Osteocyte (in vitro differentiated cells): ENCODE results near the gene BTBD2. TPM values are rescaled to one million over a fixed set of nuclear protein-coding genes. Genes with fewer than 3 reads are reported as not detected.
A peak's percentile ranks its signal among the peaks of the same experiment; 100 is the strongest.

Experiments used
- DNase-seq: peaks from one replicate; pipeline ENCODE4 v3.0.0; 2021; ENCODE audit warnings: mixed read lengths; ENCODE audit not compliant: unreplicated experiment; ENCODE audit errors: extremely low spot score
- H3K27ac Mint-ChIP-seq: one replicate; pipeline ENCODE4 v1.8.0; 2021; ENCODE audit warnings: mild to moderate bottlenecking, mixed read lengths; ENCODE audit not compliant: unreplicated experiment
- H3K27me3 Mint-ChIP-seq: one replicate; pipeline ENCODE4 v1.8.0; 2021; ENCODE audit warnings: mixed read lengths; ENCODE audit not compliant: unreplicated experiment
- H3K36me3 Mint-ChIP-seq: one replicate; pipeline ENCODE4 v1.8.0; 2021; ENCODE audit warnings: mixed read lengths; ENCODE audit not compliant: unreplicated experiment
- H3K4me1 Mint-ChIP-seq: one replicate; pipeline ENCODE4 v1.8.0; 2021; ENCODE audit warnings: mixed read lengths; ENCODE audit not compliant: unreplicated experiment
- H3K4me3 Mint-ChIP-seq: one replicate; pipeline ENCODE4 v1.8.0; 2021; ENCODE audit warnings: mild to moderate bottlenecking, moderate library complexity, mixed read lengths; ENCODE audit not compliant: unreplicated experiment
- H3K9me3 Mint-ChIP-seq: one replicate; pipeline ENCODE4 v1.8.0; 2021; ENCODE audit warnings: mixed read lengths; ENCODE audit not compliant: unreplicated experiment
- total RNA-seq: library from RNA; stranded (reverse); gene quantifications from 2 replicates; pipeline ENCODE4 v1.2.1, GENCODE V29; 2021
- TF ChIP-seq, protein P1 (sequence below): fragments of 200-600 bp; sonication (generic); IDR thresholded peaks from 2 replicates; pipeline ENCODE4 v1.5.0; 2021; ENCODE audit warnings: antibody characterized with exemption, mild to moderate bottlenecking, moderate library complexity

BTBD2 gene
- total RNA-seq, 1 donor from 2014 or later = 86.0 TPM

DNA sequence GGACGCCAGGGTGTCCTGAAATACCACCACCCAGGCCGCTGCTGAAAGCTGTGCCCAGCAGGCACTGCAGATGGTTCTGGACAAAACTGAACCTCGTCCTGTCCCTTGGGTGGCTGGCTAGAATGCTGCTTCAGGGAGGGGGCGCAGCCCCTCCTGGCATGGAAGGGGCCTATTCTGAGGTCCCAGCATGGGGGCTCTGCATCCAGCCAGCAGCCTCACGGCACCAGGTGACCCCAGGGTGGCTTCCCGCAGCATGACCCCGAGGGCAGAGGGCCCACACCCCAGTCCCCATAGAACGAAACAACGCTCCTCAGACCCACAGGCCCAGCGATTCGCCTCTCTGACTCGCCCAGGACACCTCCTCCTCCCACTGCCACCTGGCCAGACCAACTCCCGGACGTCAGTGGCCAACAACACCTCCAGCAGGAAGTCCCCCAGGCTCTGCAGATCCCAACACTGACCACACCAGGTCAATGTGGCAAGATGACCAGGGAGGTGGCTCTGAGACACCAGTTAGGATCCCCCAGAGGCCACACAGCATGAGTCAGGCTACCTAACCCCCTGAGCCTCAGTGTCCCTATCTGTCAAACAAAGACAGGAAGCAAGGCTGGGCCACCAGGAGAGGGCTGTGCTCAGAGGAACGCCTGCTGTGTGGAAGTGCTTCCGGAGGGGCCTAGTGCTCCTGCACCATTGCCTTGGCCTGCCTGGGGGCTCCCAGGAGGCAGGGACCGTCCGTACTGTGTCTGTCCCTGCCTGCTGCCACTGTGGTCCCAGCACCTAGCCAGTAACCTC, 29.4 kb upstream of the BTBD2 start:
- DNase-seq = no peak
- Mint-ChIP-seq H3K27me3 (no peaks in the 10 kb centered on the region), H3K4me1 (peaks cover 34% of the 10 kb centered on the region), H3K27ac (peak overlapping the region; percentile 54), H3K36me3 (peaks cover 8% of the 10 kb centered on the region), H3K9me3 (no peaks in the 10 kb centered on the region), H3K4me3 (no peak overlapping the region)
- TF ChIP-seq, protein P1, sequence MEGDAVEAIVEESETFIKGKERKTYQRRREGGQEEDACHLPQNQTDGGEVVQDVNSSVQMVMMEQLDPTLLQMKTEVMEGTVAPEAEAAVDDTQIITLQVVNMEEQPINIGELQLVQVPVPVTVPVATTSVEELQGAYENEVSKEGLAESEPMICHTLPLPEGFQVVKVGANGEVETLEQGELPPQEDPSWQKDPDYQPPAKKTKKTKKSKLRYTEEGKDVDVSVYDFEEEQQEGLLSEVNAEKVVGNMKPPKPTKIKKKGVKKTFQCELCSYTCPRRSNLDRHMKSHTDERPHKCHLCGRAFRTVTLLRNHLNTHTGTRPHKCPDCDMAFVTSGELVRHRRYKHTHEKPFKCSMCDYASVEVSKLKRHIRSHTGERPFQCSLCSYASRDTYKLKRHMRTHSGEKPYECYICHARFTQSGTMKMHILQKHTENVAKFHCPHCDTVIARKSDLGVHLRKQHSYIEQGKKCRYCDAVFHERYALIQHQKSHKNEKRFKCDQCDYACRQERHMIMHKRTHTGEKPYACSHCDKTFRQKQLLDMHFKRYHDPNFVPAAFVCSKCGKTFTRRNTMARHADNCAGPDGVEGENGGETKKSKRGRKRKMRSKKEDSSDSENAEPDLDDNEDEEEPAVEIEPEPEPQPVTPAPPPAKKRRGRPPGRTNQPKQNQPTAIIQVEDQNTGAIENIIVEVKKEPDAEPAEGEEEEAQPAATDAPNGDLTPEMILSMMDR = no peak

DNA sequence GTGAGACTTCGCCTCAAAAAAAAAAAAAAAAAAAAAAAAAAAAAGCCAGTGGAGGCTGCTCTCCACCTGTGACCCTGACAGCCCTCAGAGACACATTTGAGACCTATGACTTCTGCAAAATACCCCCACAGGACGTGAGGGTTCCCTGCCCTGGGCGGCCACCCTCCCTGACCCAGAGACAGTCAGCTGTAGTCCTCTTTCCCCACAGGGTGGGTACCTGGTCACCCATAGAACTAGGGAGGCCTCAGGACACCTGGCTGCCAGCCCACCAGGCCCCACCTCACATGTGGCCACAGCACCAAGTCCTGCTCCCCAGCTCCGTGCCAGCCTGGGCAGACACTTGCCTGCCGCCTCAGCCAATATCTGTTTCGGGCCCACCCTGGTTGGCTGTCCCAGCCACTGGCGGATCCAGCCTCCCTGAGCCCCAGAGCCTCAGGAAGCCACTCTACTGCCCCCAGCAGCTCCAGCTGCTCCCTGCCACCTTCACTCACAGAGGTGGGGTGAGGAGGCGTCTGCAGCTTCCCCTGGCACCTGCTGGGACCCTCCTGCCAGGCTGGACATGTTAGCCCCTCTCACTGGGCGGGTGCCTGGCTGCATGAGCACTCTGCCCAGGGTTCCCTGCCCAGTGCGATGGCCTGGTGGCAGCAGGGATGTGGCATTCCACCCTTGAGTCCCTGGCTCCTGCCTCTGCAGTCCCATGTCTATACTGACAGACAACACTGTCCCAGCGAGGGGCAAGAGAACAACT, 28.6 kb upstream of the BTBD2 start:
- TF ChIP-seq, protein P1 = no peak
- no peak for DNase-seq
- H3K4me3 Mint-ChIP-seq = no peak overlapping the region
- H3K27me3 Mint-ChIP-seq = no peaks in the 10 kb centered on the region
- H3K36me3 Mint-ChIP-seq = peaks cover 11% of the 10 kb centered on the region
- H3K27ac Mint-ChIP-seq = no peak overlapping the region
- H3K9me3 Mint-ChIP-seq = no peaks in the 10 kb centered on the region
- peaks cover 26% of the 10 kb centered on the region for H3K4me1 Mint-ChIP-seq

DNA sequence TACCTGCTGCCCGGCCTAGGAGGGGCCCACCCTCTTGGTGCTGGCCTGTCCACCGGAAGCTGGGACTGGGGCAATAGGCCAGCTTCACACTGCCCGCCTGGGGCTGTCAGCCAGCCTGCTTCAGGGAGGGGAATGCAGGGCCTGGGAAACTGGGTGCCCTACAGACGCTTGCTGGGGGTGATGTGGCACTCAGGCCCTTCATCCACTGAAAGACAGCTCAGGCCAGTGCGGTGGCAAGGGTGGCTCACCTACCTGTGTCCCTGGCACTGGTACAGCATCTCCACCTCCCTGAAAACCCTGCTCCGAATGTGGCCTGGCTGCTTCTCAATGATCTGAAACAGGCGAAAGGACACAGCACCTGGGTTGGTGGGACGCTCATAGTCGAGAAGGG, 27.7 kb upstream of the BTBD2 start:
- H3K36me3 Mint-ChIP-seq = peaks cover 11% of the 10 kb centered on the region
- DNase-seq = no peak
- no peak overlapping the region for H3K4me3 Mint-ChIP-seq
- H3K27me3 Mint-ChIP-seq = no peaks in the 10 kb centered on the region
- H3K9me3 Mint-ChIP-seq = no peaks in the 10 kb centered on the region
- no peak overlapping the region for H3K27ac Mint-ChIP-seq
- H3K4me1 Mint-ChIP-seq = peaks cover 20% of the 10 kb centered on the region
- TF ChIP-seq, protein P1 = no peak

DNA sequence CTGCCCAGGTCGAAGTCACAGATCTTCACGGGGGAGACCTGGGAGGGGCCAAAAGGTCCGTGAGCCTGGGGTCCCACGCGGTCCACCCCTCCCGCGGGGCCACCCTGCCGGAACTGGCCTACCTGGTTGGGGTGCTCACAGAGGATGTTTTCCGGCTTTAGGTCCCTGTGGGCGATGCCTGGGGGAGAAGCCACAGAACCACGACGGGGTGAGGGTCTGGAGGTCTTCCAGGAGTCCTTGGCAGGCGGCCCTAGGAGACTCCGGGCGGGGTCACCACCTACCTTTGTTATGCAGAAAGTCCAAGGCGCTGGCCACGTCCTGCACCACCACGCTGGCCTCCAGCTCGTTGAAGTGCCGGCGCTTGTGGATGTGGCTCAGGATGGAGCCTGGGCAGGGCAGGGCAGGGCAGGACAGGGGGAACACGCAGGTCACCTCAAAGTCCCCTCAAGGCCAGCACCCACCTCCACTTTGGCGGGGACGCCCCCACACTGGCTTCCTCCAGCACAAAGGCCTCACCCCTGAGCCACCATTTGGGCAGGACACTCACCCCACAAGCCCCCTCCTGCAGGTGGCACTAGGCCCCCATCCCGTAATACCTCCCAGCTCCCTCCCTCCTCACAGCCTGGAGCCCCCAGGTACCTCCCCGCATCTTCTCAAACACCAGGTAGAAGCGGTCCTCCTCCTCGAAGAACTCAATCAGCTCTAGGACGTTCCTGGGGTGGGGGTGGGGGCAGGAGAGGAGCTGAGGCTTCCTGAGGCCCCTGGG, 27.2 kb upstream of the BTBD2 start:
- H3K9me3 Mint-ChIP-seq = no peaks in the 10 kb centered on the region
- no peak for DNase-seq
- H3K27me3 Mint-ChIP-seq = no peaks in the 10 kb centered on the region
- H3K4me1 Mint-ChIP-seq = peaks cover 14% of the 10 kb centered on the region
- H3K36me3 Mint-ChIP-seq = peaks cover 10% of the 10 kb centered on the region
- H3K4me3 Mint-ChIP-seq = no peak overlapping the region
- TF ChIP-seq, protein P1 = no peak
- H3K27ac Mint-ChIP-seq = no peak overlapping the region
